GM18873 (cell line): ENCODE data around the gene GJD3.
"Not testable (repeated sequence)": the region's sequence is repeated elsewhere in the genome, so short reads cannot be mapped to it uniquely, and the experiment has no call there.

Experiments
- ATAC-seq: cut with Tn5 transposase; IDR thresholded peaks from one replicate; pipeline ENCODE4 v1.9.1; 2021; ENCODE audit warnings: mild to moderate bottlenecking, moderate library complexity, moderate number of reproducible peaks; ENCODE audit not compliant: unreplicated experiment, low FRiP score

The GJD3 gene

GRCh38 chr17:40371261-40371929 is 6.9 kb upstream of the GJD3 start:
- ATAC-seq = no peak

DNA sequence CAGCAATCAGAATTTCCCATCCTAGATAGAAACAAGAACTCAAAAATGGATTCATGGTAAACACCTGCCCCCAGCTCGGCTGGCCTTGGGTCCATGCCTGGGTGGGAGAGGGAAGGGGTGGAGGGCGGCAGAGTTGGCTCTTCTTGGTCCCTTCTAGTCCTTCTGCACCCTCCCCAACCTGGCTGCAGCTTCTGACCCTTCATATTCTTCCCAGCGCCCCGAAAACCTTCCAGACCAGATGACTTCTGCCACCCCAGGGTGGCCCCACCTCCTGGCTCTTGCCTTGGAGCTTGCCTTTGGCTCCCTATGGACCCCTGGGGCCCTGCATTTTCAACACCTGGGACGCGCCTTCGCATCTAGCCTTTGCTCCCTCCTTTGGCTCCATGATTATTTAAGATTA is 5.4 kb upstream of the GJD3 start:
- no peak for ATAC-seq

GRCh38 chr17:40367728-40368127 is 3.2 kb upstream of the GJD3 start:
- ATAC-seq = not testable (repeated sequence)

GRCh38 chr17:40366861-40367518 is 2.5 kb upstream of the GJD3 start:
- ATAC-seq = no peak

GRCh38 chr17:40366076-40366860 is 1.7 kb upstream of the GJD3 start:
- no peak for ATAC-seq

- ATAC-seq = no peak
Observed at GRCh38 chr17:40364906-40365305, 369 bp upstream of the GJD3 start.

DNA sequence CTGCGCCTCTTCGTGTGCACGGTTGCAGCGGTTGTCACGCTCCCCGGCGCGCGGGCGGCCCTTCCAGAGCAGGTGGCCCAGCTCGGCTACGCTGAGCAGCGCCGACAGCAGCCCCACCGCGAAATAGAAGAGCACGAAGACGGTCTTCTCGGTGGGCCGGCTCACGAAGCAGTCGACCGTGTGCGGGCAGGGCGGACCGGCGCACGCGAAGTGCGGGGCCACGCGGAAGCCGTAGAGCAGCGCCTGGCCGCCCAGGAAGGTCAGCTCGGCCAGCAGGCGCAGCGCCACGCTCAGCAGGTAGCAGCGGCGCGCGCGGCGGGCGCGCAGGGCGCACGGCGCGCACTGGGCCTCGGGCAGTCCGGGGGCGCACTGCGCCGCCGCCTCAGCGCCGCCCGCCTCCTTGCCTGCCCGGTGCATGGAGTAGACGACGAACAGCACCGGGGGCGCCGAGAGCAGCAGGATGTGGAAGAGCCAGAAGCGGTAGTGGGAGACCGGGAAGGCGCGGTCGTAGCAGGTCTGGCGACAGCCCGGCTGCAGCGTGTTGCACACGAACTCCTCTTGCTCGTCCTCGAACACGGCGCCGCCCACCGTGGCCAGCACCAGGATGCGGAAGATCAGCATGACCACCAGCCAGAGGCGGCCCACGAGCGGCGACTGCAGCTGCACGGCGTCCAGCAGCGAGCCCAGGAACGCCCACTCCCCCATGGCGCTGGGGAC is 1.3 kb downstream of the GJD3 start:
- no peak for ATAC-seq

- peak; percentile 57 for ATAC-seq
Observed at GRCh38 chr17:40362696-40363110, 1.8 kb downstream of the GJD3 start.

DNA sequence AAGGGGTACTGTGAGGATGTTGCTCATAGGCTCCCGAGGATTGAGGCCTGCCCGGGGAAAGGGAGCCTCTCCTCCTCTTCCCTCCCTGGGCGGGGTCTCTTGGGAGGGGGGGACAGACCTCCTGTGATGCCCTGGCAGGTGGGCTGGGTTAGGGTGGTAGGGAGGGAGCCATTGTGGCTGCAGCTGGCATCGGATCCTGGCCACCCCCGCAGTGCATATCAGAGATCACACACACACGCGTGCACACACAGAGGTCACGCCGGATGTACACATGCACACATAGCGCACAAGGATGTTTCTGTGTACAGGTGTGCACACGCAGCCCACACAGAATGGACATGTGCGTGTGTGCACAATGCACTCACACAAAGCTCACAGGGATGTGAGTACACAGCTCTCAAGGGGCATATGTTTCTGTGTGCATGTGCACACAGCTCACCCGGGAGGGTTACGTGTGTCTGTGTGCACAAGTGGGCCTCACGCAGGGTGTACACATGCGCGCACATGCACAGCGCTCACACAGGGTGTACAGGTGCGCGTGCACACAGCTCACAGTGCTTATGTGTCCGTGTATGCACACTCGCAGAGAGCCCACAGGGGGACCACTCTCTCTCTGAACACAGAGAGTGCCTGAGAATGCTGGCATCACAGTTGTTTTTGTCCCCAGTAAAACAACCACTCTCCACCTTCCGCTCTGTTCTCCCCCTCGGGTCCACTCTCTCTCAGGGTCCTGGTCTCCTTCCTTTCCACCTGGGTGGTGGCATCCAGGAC is 2.4 kb downstream of the GJD3 start:
- ATAC-seq = peak; percentile 12

- no peak for ATAC-seq
Observed at GRCh38 chr17:40361063-40361924, 3.2 kb downstream of the GJD3 start.

DNA sequence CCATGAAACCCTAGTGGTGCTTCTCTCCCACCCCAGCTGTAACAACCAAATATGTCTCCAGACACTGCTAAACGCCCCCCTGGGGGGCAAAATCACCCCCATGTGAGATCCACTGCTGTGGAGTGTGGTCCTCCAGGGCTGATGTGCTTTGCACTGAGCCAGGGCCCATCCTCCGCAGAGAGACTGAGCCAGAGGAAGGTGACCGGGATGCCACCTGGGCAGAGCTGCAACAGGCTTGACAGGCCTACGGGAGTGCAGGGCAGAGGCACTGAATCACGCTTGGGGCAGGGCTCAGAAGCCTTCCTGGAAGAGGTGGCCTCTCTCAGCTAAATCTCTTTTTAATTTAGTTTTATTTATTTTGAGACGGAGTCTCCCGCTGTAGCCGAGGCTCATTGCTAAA is 4.4 kb downstream of the GJD3 start:
- no peak for ATAC-seq

- ATAC-seq = no peak
Observed at GRCh38 chr17:40358323-40359038, 6.1 kb downstream of the GJD3 start.

GRCh38 chr17:40356990-40357881 is 7.3 kb downstream of the GJD3 start:
- ATAC-seq = no peak

GRCh38 chr17:40355804-40356758 is 8.5 kb downstream of the GJD3 start:
- no peak for ATAC-seq

DNA sequence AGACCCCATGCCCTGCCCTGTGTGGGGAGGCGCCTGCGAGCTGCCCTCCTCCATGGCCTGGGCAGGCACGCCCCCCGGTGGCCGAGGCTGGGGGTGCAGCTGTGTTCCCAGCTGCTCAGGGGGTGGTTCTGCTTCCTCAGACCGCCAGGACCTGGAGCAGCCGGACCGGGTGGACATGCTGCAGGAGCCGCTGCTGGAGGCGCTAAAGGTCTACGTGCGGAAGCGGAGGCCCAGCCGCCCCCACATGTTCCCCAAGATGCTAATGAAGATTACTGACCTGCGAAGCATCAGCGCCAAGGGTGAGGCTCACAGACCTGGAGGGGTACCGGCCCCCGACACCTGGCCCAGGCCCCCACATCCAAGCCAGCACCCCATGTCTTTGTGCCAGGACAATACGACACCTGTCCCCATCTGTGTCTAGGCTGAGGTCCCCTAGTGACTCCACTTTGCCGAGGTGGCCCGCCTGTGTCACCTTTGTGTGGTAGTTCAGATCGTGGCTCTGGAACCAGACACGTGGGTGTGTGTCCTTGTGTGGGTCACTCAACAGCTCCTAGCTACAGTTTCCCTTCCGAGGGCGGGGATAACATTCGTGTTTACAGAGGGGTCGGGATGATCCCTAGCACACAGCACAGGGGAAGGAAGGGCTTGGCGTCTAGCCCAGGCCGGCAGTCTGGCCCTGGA is 9.3 kb downstream of the GJD3 start:
- no peak for ATAC-seq
